GM12864 (cell line): ENCODE measurements around the gene CACNB2.

Experiments
- DNase-seq: peaks from one replicate; pipeline ENCODE4 v3.0.0-alpha.2; 2011; ENCODE audit warnings: low read depth
- H3K4me3 ChIP-seq: 2 replicates; pipeline ENCODE4 v1.5.1; 2011; ENCODE audit warnings: mild to moderate bottlenecking, low read depth, low read length, control low read depth
- CTCF ChIP-seq: IDR thresholded peaks from 2 replicates; pipeline ENCODE4 v1.5.1; 2011; ENCODE audit warnings: low read depth, mild to moderate bottlenecking, moderate library complexity, low read length, control low read depth, inconsistent platforms; ENCODE audit errors: missing control alignments

CACNB2 gene

GRCh38 chr10:18216482-18216881 is 76.3 kb downstream of the CACNB2 start:
- H3K4me3 ChIP-seq: no peak overlapping the region
- no peak for DNase-seq
- TF ChIP-seq CTCF: peak; percentile 25

- H3K4me3 ChIP-seq: no peak overlapping the region
- TF ChIP-seq CTCF: no peak
- DNase-seq: no peak
Measured at GRCh38 chr10:18217577-18217976, 77.4 kb downstream of the CACNB2 start.

GRCh38 chr10:18219146-18219545 is 78.9 kb downstream of the CACNB2 start:
- no peak overlapping the region for H3K4me3 ChIP-seq
- TF ChIP-seq CTCF: no peak
- DNase-seq: no peak

GRCh38 chr10:18221123-18221522 is 80.9 kb downstream of the CACNB2 start:
- no peak for DNase-seq
- no peak for TF ChIP-seq CTCF
- H3K4me3 ChIP-seq: no peak overlapping the region

- no peak for DNase-seq
Measured at GRCh38 chr10:18221882-18222281, 81.7 kb downstream of the CACNB2 start.

GRCh38 chr10:18222866-18223265 is 82.6 kb downstream of the CACNB2 start:
- DNase-seq: no peak
- H3K4me3 ChIP-seq: no peak overlapping the region
- TF ChIP-seq CTCF: no peak

More at GRCh38 chr10:18221882-18222281, 81.7 kb downstream of the CACNB2 start:
- TF ChIP-seq CTCF: no peak
- H3K4me3 ChIP-seq: no peak overlapping the region

GRCh38 chr10:18223898-18224297 is 83.7 kb downstream of the CACNB2 start:
- no peak for TF ChIP-seq CTCF
- no peak for DNase-seq
- no peak overlapping the region for H3K4me3 ChIP-seq
